Fibroblast of lung (primary cell): ENCODE results near the gene CDH10.

ENCODE experiments used
- EZH2 ChIP-seq: IDR thresholded peaks from 2 replicates; pipeline ENCODE4 v1.5.1; 2012; ENCODE audit warnings: low read length, control low read depth, mild to moderate bottlenecking; ENCODE audit errors: missing control alignments
- TF ChIP-seq, protein P1 (sequence below), 2 donors: IDR thresholded peaks in 1 of 2; conservative IDR thresholded peaks in 1 of 2; 1 replicate in 1 of 2; 2 replicates in 1 of 2; pipeline ENCODE4 v1.5.1; 2011 to 2012; ENCODE audit warnings: low read length in 2 of 2, control low read depth in 1 of 2, inconsistent platforms in 1 of 2, low read depth in 1 of 2, mild to moderate bottlenecking in 1 of 2

- TF ChIP-seq, protein P1, sequence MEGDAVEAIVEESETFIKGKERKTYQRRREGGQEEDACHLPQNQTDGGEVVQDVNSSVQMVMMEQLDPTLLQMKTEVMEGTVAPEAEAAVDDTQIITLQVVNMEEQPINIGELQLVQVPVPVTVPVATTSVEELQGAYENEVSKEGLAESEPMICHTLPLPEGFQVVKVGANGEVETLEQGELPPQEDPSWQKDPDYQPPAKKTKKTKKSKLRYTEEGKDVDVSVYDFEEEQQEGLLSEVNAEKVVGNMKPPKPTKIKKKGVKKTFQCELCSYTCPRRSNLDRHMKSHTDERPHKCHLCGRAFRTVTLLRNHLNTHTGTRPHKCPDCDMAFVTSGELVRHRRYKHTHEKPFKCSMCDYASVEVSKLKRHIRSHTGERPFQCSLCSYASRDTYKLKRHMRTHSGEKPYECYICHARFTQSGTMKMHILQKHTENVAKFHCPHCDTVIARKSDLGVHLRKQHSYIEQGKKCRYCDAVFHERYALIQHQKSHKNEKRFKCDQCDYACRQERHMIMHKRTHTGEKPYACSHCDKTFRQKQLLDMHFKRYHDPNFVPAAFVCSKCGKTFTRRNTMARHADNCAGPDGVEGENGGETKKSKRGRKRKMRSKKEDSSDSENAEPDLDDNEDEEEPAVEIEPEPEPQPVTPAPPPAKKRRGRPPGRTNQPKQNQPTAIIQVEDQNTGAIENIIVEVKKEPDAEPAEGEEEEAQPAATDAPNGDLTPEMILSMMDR (conservative IDR thresholded peaks at IDR 0.05 in 1 of 2, IDR thresholded peaks at IDR 0.05 in 1 of 2; ENCODE audit: low read depth in 1 of 2, low read length in 2 of 2): no peak
- TF ChIP-seq EZH2: no peak
Measured at GRCh38 chr5:24595329-24595728, 49.4 kb downstream of the CDH10 start.
